Measurements from ENCODE around the gene HCN3. TPM values are rescaled to one million over a fixed set of nuclear protein-coding genes. Genes with fewer than 3 reads are reported as not detected.

The HCN3 gene
- total and polyA plus RNA-seq, 9 donors = 0.69 to 7.1 (median 2.9) TPM

GRCh38 chr1:155272466-155273342 is 4.6 kb upstream of the HCN3 start:
- H3K27me3 ChIP-seq = no peaks in the 10 kb centered on the region
- intact Hi-C loops (cut with DNase I) = no loop called here
- H3K4me3 ChIP-seq = peak overlapping the region; percentile 77
- TF ChIP-seq CTCF (IDR thresholded peaks at IDR 0.05) = no peak
- no peak for TF ChIP-seq EP300 (IDR thresholded peaks at IDR 0.05)
- no peak for TF ChIP-seq POLR2A (IDR thresholded peaks at IDR 0.05)
- no peaks in the 10 kb centered on the region for H3K9me3 ChIP-seq
- H3K4me1 ChIP-seq (ENCODE audit: insufficient read depth) = peaks cover 1% of the 10 kb centered on the region
- no peak for DNase-seq
- WGBS, 3 donors = 2 to 3% (median 3%) methylated on average over 39 to 44 of the region's 44 CpGs
- no peaks in the 10 kb centered on the region for H3K36me3 ChIP-seq
- H3K27ac ChIP-seq = peak overlapping the region; percentile 89 to 94

- 10 to 25% (median 20%) methylated on average over 35 to 61 of the region's 61 CpGs for WGBS, 3 donors
- intact Hi-C loops (cut with DNase I) = no loop called here
- peak within 1 kb of the TSS; percentile 77 for H3K4me3 ChIP-seq
- no peaks in the 10 kb centered on the region for H3K36me3 ChIP-seq
- H3K27ac ChIP-seq = peak within 1 kb of the TSS; percentile 89 to 94
- H3K9me3 ChIP-seq = no peaks in the 10 kb centered on the region
- no peaks in the 10 kb centered on the region for H3K27me3 ChIP-seq
- DNase-seq = peak; percentile 92 to 96 (median 95)
- peaks cover 5% of the 10 kb centered on the region for H3K4me1 ChIP-seq (ENCODE audit: insufficient read depth)
- TF ChIP-seq CTCF (IDR thresholded peaks at IDR 0.05) (no peak), POLR2A (IDR thresholded peaks at IDR 0.05) (peak; percentile 82), EP300 (IDR thresholded peaks at IDR 0.05) (peak; percentile 40)
Observed at GRCh38 chr1:155273343-155274245, 3.7 kb upstream of the HCN3 start, which contains the start of gene CLK2. CLK2 (minus strand) TSS chr1:155273504; CDS start chr1:155270977, 2,527 bp downstream.

- Histone ChIP-seq H3K4me3 (peak overlapping the region; percentile 71), H3K27ac (peak overlapping the region in 1 of 2 donors; percentile 56), H3K36me3 (no peaks in the 10 kb centered on the region), H3K4me1 (ENCODE audit: insufficient read depth) (peaks cover 5% of the 10 kb centered on the region), H3K27me3 (no peaks in the 10 kb centered on the region), H3K9me3 (no peaks in the 10 kb centered on the region)
- intact Hi-C loops (cut with DNase I) = loop anchor here in 3 of 4 donors (5.0 kb wide), 1 partner anchor 44 kb away; the partner anchor contains the start of gene RUSC1 (in 3 of the 3)
- TF ChIP-seq EP300 (IDR thresholded peaks at IDR 0.05) (no peak), POLR2A (IDR thresholded peaks at IDR 0.05) (no peak), CTCF (IDR thresholded peaks at IDR 0.05) (no peak)
- DNase-seq = peak; percentile 54 to 77 (median 71)
- 1 to 2% (median 1%) methylated on average over 21 to 29 of the region's 29 CpGs for WGBS, 3 donors
Observed at GRCh38 chr1:155277902-155278688, 832 bp downstream of the HCN3 start.
